HG03460 (cell line): Measurements from ENCODE around the gene PBXIP1.
"Not testable (repeated sequence)": the region's sequence is repeated elsewhere in the genome, so short reads cannot be mapped to it uniquely, and the experiment has no call there.

Experiments used
- ATAC-seq: cut with Tn5 transposase; IDR thresholded peaks from one replicate; pipeline ENCODE4 v1.9.1; 2021; ENCODE audit not compliant: unreplicated experiment

PBXIP1 gene

GRCh38 chr1:154955718-154956543 is at the start of gene PBXIP1:
PBXIP1 (minus strand) TSS chr1:154956099; CDS start chr1:154953721, 2,378 bp downstream.
- ATAC-seq: peak; percentile 58

GRCh38 chr1:155005076-155006011 is 49.4 kb upstream of the PBXIP1 start:
- ATAC-seq: no peak

DNA sequence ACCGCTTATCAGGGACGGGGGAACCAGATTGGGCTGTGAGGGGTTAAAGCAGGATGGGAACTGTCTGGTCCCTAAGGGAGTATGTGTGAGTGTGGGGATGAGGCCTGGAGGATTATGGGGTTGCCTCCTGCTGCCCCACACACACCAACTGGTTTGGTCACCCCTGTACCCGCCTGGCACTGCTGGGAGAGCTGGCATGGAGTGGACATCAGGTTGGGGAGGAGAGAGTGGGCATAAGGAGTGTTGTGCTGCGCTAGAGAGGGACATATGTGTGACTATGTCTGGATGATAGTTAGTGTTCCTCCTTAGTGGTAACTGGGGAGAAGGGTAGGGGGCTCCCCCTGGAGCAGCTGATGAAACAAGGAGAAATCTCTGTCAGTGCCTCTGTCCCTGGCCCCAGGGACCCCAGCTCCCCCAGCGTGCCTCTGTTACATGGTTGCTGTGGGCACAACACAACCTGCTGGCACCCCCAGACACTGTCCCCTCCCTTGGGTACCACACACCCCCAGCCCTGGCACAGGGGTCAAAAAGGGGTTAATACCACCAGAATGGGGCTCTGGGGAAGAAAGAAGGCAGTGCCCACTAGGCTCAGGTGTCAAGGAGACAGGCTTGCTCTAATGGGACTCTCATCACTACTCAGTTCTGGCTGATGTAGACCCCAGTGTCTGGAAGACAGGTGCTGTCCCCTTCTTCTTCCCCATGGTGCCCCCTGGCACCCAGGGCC is 48.6 kb upstream of the PBXIP1 start:
- ATAC-seq: no peak

GRCh38 chr1:155003766-155004351 is 48.0 kb upstream of the PBXIP1 start:
- ATAC-seq: no peak

DNA sequence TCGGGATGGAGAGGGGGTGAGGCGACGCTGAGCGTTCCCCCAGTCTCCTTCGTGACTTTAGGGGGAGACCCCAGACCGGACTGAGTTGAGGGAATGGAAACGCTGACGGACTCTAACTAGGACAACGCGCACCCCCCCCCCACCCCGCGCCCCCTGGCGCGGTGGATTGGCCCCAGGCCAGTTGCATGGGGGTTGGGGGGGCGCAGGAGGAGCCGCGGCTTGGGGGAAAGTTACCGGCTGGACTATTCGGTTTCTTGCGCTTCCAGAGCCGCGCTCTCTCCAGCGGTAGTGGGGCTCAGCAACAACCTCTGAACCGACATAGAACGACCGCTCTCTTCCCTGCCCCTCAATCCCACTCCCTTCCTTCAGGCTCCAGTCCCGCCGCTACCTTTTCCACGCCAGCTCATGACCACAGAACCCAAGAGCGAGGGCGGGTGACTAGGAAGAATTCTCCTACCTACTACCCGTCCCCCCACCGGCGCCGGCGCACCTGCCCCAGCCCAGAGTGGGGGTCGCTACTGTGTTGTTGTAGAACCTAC is 47.4 kb upstream of the PBXIP1 start:
- no peak for ATAC-seq

DNA sequence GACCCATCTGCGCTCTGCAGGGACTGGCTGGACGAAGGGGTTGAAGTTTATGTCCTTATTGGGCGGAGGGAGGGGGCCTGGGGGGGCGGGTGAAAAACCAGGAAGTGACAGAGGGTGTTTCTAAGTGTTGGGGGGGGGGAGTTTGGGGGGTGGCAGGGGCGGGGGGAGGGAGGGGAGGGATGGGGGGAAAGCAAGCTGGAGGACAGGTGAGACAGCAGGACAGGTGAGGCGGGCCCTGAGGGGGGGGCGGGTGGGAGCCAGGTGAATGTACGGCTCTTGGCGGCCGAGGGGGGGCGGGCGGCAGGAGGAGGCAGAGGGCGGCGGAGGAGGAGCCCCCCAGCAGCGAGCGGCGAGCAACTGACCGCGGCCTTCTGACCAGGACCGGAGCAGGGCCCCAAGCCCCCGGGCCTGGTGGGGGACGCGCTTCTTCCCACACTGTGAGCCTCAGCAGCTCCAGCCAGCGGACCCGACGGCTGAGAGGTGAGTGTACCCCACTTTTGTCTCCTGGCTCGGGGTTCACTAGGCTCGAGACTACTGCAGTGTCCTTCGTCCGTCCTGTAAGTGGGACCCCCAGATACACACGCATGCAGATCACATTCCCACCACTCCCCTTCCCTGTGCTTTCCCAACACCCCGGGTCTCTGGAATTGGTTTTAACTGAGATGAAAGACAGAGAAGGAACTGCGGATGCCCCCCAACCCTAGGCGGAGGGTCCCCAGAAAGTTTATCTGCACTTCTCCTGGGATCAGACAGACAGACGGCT is 46.7 kb upstream of the PBXIP1 start, which contains the start of gene ZBTB7B:
ZBTB7B (plus strand) TSS at position 339 of the 763 bp plus-strand sequence. CDS start 11,859 bp downstream, outside the sequence.
- no peak for ATAC-seq

DNA sequence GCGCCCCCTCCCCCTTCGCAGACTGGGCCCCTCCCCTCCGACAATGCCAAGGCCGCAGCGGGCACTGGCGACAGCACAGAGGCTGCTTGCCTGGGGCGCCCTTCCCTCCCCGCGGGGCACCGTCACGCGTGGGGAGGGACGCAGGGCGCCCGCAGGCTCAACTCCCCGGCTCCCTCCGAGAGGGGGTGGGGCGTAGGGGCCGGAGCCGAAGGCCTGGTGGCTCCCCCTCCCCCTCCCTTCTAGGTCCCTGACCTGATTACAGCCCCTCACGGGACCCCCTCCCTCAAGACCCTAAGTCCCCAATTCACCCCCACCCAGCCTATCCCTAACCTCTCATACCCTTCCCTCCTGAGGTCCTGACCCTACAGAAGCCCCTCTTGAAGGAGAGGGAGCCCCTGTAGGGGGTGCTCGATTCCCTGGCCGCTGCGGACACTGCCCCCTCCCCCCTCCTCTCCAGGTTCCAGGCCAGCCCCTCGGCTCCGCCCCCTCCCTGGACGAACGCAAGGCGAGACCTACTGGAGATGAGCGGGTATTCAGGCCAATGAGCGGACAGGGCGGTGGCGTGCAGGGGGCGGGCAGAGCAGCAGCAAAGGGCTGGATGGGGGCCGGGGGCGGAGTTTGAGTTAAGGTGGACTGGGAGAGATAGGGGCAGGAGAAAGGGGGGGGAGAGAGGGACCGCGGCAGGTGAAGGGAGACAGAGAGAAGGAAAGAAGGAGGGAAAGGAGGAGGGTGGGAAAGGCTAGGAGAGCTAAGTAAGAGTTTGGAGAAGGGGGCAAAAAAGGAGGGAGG is 46.0 kb upstream of the PBXIP1 start:
- ATAC-seq: peak; percentile 51

GRCh38 chr1:155001425-155001674 is 45.5 kb upstream of the PBXIP1 start:
- ATAC-seq: no peak

- ATAC-seq: peak; percentile 29
Measured at GRCh38 chr1:155000726-155001424, 45.0 kb upstream of the PBXIP1 start.

- no peak for ATAC-seq
Measured at GRCh38 chr1:155000411-155000725, 44.5 kb upstream of the PBXIP1 start.

DNA sequence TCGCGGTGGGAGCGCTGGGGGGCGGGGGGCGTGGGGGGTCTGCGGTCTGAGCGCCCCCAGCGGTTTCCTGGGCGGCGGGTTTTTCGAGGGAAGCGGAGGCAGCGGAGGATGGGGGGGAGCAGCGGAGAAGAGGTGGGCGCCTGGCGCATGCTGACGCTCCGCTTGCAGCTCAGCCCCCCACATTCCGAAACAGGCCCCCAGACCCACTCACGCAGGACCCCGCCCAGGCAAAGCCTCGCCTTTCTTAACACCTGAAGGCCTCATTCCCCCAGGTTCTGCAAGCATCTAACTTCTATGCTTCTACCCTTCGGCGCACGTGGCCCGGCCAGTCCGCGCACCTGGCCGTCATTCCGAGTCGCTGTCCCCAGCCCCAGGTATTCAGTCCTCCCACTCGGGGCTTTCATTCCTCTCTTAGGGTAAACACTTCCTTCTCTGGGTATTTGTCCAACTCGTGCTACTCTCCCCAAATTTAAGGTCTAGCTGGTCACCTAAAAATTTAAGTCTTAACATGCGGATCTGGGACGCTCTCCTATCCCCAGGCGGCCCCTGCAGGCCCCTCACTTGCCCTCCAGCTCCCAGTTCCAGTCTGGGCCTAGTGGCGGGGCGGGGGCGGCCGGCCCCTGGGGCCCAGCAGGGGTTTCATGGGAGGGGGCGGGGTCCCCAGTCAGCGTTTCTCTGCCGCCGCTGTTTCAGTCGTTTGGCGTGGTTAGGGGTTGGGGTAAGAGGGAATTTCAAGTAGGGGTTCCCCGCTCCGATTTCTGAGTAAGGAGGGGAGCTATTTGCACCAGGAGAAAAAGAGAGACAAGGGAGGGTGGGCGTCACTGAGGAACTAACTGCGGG is 43.9 kb upstream of the PBXIP1 start:
- no peak for ATAC-seq

- ATAC-seq: no peak
Measured at GRCh38 chr1:154998818-154999570, 43.1 kb upstream of the PBXIP1 start.

GRCh38 chr1:154998201-154998780 is 42.4 kb upstream of the PBXIP1 start:
- ATAC-seq: no peak

- ATAC-seq: no peak
Measured at GRCh38 chr1:154996966-154997701, 41.2 kb upstream of the PBXIP1 start.

DNA sequence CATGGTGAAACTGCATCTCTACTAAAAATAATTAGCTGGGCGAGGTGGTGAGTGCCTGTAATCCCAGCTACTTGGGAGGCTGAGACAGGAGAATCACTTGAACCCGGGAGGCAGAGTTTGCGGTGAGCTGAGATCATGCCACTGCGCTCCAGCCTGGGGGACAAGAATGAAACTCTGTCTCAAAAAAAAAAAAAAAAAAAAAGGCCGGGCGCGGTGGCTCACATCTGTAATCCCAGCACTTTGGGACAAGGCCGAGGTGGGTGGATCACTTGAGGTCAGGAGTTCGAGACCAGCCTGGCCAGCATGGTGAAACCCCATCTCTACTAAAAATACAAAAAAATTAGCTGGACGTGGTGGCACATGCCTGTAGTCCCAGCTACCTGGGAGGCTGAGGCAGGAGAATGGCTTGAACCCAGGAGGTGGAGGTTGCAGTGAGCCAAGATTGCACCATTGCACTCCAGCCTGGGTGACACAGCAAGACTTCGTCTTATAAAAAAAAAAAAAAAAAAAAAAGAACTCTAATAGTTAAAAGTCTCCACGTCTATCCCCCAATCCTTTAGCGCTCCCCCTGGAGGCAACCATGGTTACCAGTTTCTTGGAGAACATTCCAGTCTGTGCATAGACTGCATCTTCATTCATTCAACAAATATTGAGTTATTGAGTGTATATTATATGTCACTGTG is 39.5 kb upstream of the PBXIP1 start:
- not testable (repeated sequence) for ATAC-seq
